HG03460 (cell line): ENCODE measurements around the gene PRM3.

Experiments used
- ATAC-seq: cut with Tn5 transposase; IDR thresholded peaks from one replicate; pipeline ENCODE4 v1.9.1; 2021; ENCODE audit not compliant: unreplicated experiment

The PRM3 gene

GRCh38 chr16:11248133-11248532 lies 25.3 kb downstream of the PRM3 start:
- ATAC-seq: no peak

DNA sequence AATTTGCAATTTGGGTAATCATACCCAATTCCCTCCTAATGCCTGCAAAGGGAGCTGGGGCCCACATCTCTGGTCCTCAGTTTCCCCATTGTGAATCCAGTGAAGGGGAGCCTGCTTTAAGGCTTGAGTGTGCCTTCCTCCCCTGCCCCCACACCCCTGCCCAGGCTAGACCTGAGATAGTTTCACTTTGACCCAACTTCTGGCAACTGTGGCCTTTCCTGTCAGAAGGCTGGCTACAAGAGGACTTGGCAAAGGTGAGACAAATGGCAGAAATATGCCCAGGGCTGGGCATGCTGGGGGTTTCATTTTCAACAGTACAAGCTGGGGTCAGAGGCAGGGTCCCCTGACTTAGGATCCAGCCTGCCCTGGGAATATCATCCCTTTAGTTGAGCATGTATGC lies 27.4 kb downstream of the PRM3 start:
- ATAC-seq: no peak

DNA sequence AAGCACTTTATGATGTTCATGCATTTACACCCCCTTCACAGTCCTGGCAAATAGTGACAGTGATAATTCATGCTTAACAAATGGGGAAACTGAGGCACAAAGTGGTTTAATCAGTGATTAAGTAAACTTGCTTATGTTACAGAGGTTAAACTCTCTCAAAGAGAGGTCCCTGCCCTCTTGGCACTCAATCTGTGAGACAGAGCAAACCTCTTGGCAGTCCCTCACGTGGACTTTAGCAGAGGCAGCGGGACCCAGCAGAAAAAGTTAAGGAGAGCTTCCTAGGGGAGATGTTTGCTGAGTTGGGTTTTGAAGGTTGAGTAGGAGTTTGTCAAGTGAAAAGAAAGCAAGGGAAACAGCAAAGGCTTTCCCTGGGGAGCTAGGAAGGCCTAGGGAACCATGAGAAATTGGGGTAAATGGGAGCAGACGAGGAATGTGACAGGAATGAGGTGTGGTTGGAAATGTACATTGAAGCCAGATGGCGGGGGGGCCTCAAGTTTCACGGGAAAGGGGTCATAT lies 28.1 kb downstream of the PRM3 start:
- no peak for ATAC-seq

DNA sequence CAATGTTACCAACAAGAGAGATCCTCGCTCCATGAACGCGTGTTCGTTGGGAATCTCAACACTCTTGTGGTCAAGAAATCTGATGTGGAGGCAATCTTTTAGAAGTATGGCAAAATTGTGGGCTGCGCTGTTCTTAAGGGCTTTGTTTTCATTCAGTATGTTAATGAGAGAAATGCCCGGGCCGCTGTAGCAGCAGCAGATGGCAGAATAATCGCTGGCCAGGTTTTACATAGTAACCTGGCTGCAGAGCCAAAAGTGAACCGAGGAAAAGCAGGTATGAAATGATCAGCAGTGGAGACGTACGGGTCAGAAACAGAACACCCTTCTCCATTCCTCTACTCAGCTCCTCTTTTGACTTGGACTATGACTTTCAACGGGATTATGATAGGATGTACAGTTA lies 30.8 kb downstream of the PRM3 start:
- no peak for ATAC-seq

DNA sequence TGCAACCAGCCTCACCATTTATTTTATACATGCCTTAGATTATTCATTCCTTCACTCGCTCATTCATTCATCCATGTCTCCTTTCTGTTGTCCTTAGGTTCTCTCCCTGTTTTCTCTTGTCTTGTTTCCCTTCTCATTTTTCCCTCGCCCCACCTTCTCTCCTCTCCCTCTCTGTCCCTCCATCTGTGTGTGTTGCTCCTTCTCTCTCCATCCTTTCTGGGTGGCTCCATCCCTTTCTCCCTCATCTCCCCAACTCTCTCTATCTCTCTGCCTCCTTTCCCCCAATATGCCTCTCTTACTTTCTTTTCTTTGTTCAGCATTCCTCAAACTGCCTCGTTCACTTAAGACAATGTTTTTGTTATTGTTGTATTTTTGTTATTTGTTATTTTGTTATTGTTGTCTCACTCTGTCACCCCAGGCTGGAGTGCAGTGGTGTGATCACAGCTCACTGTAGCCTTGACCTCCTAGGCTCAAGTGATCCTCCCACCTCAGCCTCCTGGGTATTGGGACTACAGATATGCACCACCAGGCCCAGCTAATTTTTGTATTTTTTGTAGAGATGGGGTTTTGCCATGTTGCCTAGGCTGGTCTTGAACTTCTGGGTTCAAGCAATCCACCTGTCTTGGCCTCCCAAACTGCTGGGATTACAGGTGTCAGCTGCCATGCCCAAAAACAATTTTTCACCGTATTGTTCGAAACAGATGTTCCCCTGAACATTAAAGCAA lies 31.8 kb downstream of the PRM3 start:
- ATAC-seq: no peak

- ATAC-seq: no peak
Measured at GRCh38 chr16:11240636-11241473, 32.6 kb downstream of the PRM3 start.

DNA sequence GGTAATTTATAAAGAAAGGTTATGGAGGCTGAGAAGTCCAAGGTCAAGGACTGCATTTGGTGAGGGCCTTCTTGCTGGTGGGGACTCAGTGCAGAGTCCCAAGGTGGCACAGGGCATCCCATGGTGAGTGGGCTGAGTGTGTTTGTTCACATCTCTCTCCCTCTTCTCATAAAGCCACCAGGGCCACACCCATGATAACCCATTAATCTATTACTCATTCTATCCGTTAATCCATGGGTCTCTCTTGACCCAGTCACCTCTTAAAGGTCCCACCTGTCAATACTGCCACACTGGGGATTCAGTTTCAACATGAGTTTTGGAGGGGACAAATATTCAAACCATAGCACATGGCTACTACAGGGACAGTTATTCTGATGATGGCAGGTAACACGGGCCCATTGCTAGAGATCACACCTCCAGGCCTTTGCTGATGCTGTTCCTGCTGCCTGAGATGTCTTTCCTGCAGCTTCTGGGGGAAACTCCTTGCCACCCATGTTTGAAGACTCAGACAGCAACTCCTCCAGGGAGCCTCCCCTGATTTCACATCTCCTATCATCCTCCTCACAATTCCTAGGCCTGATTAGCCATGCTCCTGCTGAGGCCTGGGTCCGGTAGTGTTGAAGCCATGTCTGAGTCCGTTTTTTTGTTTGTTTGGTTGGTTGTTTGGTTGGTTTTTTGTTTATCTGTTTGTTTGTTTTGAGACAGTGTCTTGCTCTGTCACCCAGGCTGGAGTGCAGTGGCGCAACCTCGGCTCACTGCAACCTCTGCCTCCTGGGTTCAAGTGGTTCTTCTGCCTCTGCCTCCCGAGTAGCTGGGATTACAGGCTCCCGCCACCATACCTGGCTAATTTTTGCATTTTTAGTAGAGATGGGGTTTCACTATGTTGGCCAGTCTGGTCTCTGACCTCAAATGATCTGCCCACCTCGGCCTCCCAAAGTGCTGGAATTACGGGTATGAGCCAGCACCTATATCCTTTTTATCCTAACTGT lies 33.5 kb downstream of the PRM3 start:
- no peak for ATAC-seq

- no peak for ATAC-seq
Measured at GRCh38 chr16:11238272-11239202, 34.9 kb downstream of the PRM3 start.

DNA sequence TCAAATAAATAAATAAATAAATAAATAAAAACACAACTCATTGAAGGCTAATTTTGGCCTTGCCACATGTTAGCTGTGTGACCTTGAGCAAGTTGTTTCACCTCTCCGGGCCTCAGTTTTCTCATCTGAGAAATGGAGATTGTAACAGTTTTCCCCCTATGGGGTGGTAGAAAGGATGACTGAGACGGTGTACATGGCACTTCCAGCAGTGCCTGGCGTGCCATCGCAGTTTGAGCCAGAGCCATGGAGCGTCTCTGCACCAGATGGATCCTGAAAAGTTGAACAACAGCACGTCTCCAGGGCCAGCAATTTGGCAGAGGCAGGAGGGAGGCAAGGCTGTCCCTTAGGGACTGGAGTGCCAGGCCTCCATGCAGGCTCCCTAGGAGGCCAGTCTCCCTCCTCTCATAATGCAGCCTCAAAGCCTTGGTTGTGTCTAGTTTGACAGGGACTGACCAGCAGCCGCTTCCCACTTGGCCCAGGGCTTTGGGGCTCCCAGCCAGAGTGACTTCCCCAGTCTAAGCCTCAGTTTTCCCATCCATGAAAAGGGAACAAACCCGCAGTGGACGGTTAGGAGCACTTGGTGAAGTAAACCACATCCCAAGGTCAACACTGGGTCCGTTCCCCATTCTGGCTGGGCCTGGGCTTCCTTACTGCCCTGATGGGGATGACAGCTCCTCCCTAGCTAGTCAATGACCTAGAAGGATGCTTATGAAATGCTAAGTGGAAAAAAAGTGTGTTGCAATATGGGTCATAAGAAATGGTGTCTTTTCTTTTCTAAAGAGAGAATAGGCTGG lies 36.8 kb downstream of the PRM3 start:
- ATAC-seq: no peak

DNA sequence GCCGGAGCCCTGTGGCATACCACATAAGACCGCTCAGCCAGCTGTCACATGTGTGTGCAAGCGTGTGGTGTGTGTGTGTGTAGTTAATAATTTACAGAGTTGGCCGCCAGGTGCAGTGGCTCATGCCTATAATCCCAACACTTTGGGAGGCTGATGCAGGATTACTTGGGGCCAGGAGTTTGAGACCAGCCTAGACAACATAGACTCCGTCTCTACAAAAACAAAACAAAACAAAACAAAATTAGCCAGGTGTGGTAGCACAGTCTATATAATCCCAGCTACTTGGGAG lies 37.8 kb downstream of the PRM3 start:
- no peak for ATAC-seq

GRCh38 chr16:11234884-11235702 lies 38.3 kb downstream of the PRM3 start:
- ATAC-seq: no peak

DNA sequence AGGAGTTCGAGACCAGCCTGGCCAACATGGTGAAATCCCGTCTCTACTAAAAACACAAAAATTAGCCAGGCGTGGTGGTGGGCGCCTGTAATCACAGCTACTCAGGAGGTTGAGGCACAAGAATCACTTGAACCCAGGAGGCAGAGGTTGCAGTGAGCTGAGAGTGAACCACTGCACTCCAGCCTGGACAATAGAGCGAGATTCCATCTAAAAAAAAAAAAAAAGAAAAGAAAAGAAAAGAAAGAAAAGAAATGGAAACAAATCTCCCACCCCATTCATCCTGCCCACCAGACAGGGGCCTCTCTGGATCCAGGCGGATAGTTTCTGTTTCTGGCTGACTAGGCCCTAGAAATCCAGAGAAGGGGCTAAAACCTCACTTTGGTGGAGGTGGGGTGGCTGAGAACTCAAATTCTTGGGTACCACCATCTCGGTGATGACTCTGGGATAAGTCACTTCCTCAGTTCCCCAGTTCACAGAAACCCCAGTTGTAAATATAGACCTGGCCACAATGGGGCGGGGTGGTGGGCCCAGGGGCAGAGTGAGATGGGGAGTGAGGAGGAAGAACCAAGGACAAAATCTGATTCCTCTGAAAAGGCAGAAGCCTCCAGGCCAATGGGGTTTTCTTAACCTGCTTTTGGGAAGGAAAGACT lies 39.6 kb downstream of the PRM3 start:
- ATAC-seq: no peak

DNA sequence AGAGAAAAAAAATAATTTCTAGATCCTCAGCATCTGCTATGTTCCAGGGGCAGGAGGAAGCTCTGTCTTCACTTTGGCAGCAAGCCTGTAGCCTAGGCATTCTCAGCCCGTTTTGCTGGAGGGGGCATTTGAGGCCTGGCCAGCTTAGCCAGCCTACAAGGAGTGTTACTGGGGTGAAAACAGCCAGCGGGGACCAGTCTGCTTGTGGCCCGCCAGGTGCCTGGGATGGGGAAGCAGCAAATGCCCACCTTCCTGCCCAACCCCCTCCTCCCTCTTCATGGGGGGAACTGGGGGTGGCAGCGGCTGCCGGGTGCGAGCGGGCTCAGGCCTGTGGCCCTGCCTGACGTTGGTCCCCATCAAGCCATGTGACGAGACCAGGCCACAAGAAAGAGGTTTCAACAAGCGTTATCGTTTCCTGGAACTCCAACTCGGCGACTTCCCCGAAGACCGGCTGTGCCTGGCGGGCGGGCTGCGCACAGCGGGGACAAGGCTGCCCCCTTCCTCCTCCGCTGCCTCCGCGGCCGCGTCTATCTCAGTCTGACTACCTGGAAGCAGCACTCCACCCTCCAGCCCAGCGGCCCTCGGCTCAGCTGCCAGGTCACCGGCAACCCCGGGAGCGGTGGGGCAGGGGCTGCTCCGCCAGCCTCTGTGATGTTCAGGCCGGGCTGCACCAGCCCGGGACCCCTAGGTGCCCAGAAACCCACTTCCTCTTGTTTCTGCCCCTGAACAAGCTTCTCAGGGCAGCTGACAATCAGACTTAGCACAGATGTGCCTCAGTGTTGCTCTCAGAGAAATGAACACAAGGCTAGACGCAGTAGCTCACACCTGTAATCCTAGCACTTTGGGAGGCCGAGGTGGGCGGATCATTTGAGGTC lies 40.3 kb downstream of the PRM3 start:
- ATAC-seq: peak; percentile 58

DNA sequence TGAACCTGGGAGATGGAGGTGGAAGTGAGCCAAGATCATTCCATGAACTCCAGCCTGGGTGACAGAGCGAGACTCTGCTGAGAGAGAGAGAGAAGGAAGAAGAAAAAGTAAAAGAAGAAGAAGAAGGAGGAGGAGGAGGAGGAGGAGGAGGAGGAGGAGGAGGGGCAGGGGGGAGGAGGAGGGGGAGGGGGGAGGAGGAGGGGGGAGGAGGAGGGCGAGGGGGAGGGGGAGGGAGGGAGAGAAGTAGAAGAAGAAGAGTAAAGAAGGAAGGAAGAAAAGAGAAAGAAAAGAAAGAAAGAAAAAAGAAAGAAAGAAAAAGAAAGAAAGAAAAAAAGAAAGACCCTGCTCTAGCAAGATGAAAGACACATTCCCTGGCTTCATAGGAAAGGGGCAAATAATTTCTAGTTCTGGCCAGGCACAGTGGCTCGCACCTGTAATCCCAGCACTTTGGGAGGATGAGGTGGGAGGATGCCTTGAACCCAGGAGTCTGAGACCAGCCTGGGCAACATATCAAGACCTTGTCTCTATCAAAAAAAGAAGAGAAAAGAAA lies 41.1 kb downstream of the PRM3 start:
- no peak for ATAC-seq

DNA sequence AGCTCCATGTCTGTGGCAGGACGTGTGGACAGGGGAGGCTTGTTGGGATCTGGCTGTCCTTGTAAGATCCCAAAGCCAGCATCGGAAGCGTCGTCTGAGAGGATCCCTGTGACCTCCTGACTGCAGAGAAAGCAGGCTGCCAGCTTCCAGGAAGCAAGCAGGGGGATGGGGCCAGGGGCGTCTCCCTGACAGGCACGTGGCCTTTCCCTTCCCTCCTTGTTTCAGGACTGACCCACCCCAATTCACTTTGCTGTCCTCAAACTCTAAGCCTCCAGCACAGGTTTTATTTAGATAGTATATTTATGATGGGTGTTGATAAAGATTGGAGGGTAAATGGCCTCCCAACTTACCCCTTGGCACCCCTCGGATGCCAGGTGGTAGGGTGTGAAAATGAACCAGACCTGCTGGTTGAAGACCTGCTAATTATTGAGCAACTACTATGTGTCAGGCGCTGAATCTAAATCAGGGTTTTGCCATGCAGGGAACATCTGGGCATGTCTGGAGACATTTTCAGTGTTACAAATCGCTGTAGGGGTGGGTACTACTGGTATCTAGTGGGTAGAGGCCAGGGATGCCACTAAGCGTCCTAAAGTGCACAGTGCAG lies 42.0 kb downstream of the PRM3 start:
- no peak for ATAC-seq

DNA sequence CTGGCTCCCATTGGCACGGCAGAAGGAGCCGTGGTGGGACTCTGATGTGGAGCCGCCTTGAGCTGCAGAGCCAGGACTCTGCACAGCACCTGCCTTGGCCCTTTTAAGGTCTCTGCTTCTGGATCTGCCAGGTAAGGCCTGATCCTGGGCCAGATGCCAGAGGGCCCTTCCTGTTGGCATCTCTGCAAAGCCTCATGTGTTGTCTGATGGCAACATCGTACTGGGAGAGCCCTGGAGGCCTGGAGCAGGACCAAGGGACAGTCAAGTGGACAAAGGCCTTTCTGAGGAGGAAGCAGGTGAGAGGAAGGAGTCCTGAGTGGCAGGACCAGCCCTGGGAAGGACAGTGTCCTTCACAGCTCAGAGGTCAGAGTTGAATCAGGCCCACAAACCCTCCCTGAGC lies 43.5 kb downstream of the PRM3 start:
- ATAC-seq: no peak
